B cell (primary cell): ENCODE results near the gene MFF. TPM values are rescaled to one million over a fixed set of nuclear protein-coding genes. Genes with fewer than 3 reads are reported as not detected.

Experiments
- ATAC-seq: fragments of 200-7000 bp; cut with Tn5 transposase; one replicate; pipeline ENCODE4 v1.10.0; 2021; ENCODE audit warnings: low read depth, mild to moderate bottlenecking, moderate number of reproducible peaks, moderate library complexity
- CTCF ChIA-PET: fragments of 350-600 bp; sonication (Branson Sonifier 250); formaldehyde crosslinking; loops from one replicate; lab custom pipeline; 2021; ENCODE audit warnings: antibody characterized with exemption, inconsistent platforms; lab: Charles Lee
- POLR2A ChIA-PET: fragments of 350-600 bp; sonication (Branson Sonifier 250); formaldehyde crosslinking; loops from one replicate; lab custom pipeline; 2021; ENCODE audit warnings: antibody characterized with exemption; lab: Charles Lee
- DNase-seq: peaks from one replicate; pipeline ENCODE4 v3.0.0; 2013
- H2AFZ ChIP-seq: 2 replicates; pipeline ENCODE4 v1.6.1; 2012; ENCODE audit warnings: mild to moderate bottlenecking, low read depth, low read length; ENCODE audit not compliant: insufficient read depth, poor library complexity, severe bottlenecking
- H3K27ac ChIP-seq, 2 donors: 1 replicate in 1 of 2; 2 replicates in 1 of 2; pipeline ENCODE4 v1.5.1; 2012 to 2013; ENCODE audit warnings: low read length in 2 of 2, mild to moderate bottlenecking in 2 of 2, moderate library complexity in 1 of 2
- H3K27me3 ChIP-seq, 4 experiments: fragments of 200-600 bp in 1 of 4; sonication (generic) in 1 of 4; replicated peaks in 1 of 4; 1 replicate in 2 of 4; 2 replicates in 2 of 4; pipeline versions ENCODE4 v1.6.1 to v1.7.0; 2013 to 2016; ENCODE audit warnings: low read length in 3 of 4, mild to moderate bottlenecking in 2 of 4, mixed read lengths in 1 of 4, moderate library complexity in 1 of 4; ENCODE audit not compliant: insufficient read depth in 4 of 4, control insufficient read depth in 3 of 4; ENCODE audit errors: control extremely low read depth in 1 of 4
- H3K36me3 ChIP-seq, 2 experiments: replicated peaks in 1 of 2; 1 replicate in 1 of 2; 2 replicates in 1 of 2; pipeline versions ENCODE4 v1.6.1 to v1.7.1; 2013; ENCODE audit warnings: low read length in 1 of 2; ENCODE audit not compliant: insufficient read depth in 2 of 2, control insufficient read depth in 1 of 2; ENCODE audit errors: control extremely low read depth in 1 of 2, extremely low read depth in 1 of 2
- H3K4me1 ChIP-seq, 2 donors: fragments of 200-600 bp in 1 of 2; sonication (generic) in 1 of 2; 1 replicate in 1 of 2; 2 replicates in 1 of 2; pipeline versions ENCODE4 v1.5.1 to v1.6.1; 2013 to 2017; ENCODE audit warnings: low read length in 2 of 2; ENCODE audit not compliant: control insufficient read depth in 2 of 2, insufficient read depth in 2 of 2
- H3K4me2 ChIP-seq: replicated peaks from 2 replicates; pipeline ENCODE3; 2012; ENCODE audit warnings: mild to moderate bottlenecking, low read depth, low read length; ENCODE audit not compliant: poor library complexity, severe bottlenecking
- H3K4me3 ChIP-seq, 5 experiments: fragments of 200-600 bp in 1 of 5; sonication (generic) in 1 of 5; 1 replicate in 3 of 5; 2 replicates in 2 of 5; pipeline versions ENCODE4 v1.5.1 to v1.7.0; 2011 to 2016; ENCODE audit warnings: low read length in 4 of 5, mild to moderate bottlenecking in 4 of 5, low read depth in 2 of 5, control low read depth in 1 of 5, moderate library complexity in 1 of 5; ENCODE audit not compliant: insufficient read depth in 1 of 5; ENCODE audit errors: control extremely low read depth in 1 of 5, extremely low read depth in 1 of 5
- H3K79me2 ChIP-seq: fragments of 200-600 bp; sonication (generic); one replicate; pipeline ENCODE4 v1.6.0; 2016; ENCODE audit warnings: low read length; ENCODE audit not compliant: control insufficient read depth, insufficient read depth
- H3K9ac ChIP-seq: fragments of 200-600 bp; sonication (generic); 2 replicates; pipeline ENCODE4 v1.6.1; 2017; ENCODE audit warnings: mild to moderate bottlenecking, low read length, moderate library complexity
- H3K9me3 ChIP-seq, 3 donors: one replicate each; pipeline versions ENCODE4 v1.6.1 to v1.7.1; 2013; ENCODE audit warnings: low read length in 2 of 3; ENCODE audit not compliant: control insufficient read depth in 2 of 3, insufficient read depth in 1 of 3; ENCODE audit errors: control extremely low read depth in 1 of 3
- H4K20me1 ChIP-seq: 2 replicates; pipeline ENCODE4 v1.6.0; 2012; ENCODE audit warnings: mild to moderate bottlenecking, low read length; ENCODE audit not compliant: insufficient read depth, control insufficient read depth, poor library complexity, severe bottlenecking
- H3K27ac Mint-ChIP-seq: one replicate; pipeline ENCODE4 v1.8.0; 2021; ENCODE audit warnings: mixed read lengths
- H3K27me3 Mint-ChIP-seq: one replicate; pipeline ENCODE4 v1.8.0; 2021; ENCODE audit warnings: mixed read lengths
- H3K4me1 Mint-ChIP-seq: one replicate; pipeline ENCODE4 v1.8.0; 2021; ENCODE audit warnings: mixed read lengths
- H3K4me3 Mint-ChIP-seq: one replicate; pipeline ENCODE4 v1.8.0; 2021; ENCODE audit warnings: mixed read lengths
- H3K9me3 Mint-ChIP-seq: one replicate; pipeline ENCODE4 v1.8.0; 2022; ENCODE audit warnings: mixed read lengths; ENCODE audit not compliant: insufficient read depth
- CTCF ChIP-seq: fragments of 200-600 bp; IDR thresholded peaks from one replicate; pipeline ENCODE4 v1.8.0; 2022; ENCODE audit warnings: antibody characterized with exemption, mild to moderate bottlenecking
- EZH2 ChIP-seq: IDR thresholded peaks from 2 replicates; pipeline ENCODE4 v1.6.1; 2012; ENCODE audit warnings: borderline replicate concordance, low read depth, mild to moderate bottlenecking, moderate library complexity, low read length; ENCODE audit not compliant: insufficient read depth, poor library complexity, severe bottlenecking
- WGBS: methylation state at CpG from one replicate; pipeline ENCODE4 v1.1.5; 2013; ENCODE audit warnings: missing lambda C conversion rate; ENCODE audit not compliant: insufficient coverage; 5-methylcytosine and 5-hydroxymethylcytosine counted together
- intact Hi-C: fragments of 100-400 bp; cut with micrococcal nuclease; formaldehyde crosslinking; loops from one replicate; pipeline ENCODE4 v1.10.0; 2022
- polyA plus RNA-seq: library from polyadenylated mRNA; depleted of rRNA; stranded (reverse); fragments of >200 nt; gene quantifications from 2 replicates; pipeline ENCODE4 v1.2.3, GENCODE V29; 2012
- total RNA-seq, 2 donors: library from RNA; stranded (reverse); fragments of 120-200 nt in 1 of 2; gene quantifications; 1 replicate in 1 of 2; 2 replicates in 1 of 2; pipeline versions ENCODE4 v1.2.3 to v1.2.4, GENCODE V29; 2013 to 2022

MFF gene
- total and polyA plus RNA-seq, 2 donors (not counting 1 experiment from before 2014, with no cell fraction given) = 55.0 to 70.4 TPM

GRCh38 chr2:227313310-227313709, 11.7 kb upstream of the MFF start:
- DNase-seq (no peak), ATAC-seq (no peak)
- CTCF ChIA-PET = no interaction called here
- no peak overlapping the region for H3K4me3 ChIP-seq
- H2AFZ ChIP-seq = no peak overlapping the region
- Mint-ChIP-seq H3K27me3 (no peaks in the 10 kb centered on the region), H3K9me3 (no peaks in the 10 kb centered on the region), H3K27ac (no peak overlapping the region), H3K4me3 (no peak overlapping the region), H3K4me1 (no peaks in the 10 kb centered on the region)
- no peak for TF ChIP-seq EZH2
- TF ChIP-seq CTCF = no peak
- no peaks in the 10 kb centered on the region for H3K27me3 ChIP-seq
- WGBS = 100% methylated on average over 1 of the region's 1 CpG
- H3K79me2 ChIP-seq = no peaks in the 10 kb centered on the region
- H3K9me3 ChIP-seq = no peaks in the 10 kb centered on the region
- POLR2A ChIA-PET = no interaction called here
- H3K36me3 ChIP-seq = no peaks in the 10 kb centered on the region
- no peak overlapping the region for H3K27ac ChIP-seq
- H4K20me1 ChIP-seq = no peaks in the 10 kb centered on the region
- no peak overlapping the region for H3K4me2 ChIP-seq
- intact Hi-C loops = no loop called here
- no peaks in the 10 kb centered on the region for H3K4me1 ChIP-seq
- no peak overlapping the region for H3K9ac ChIP-seq

GRCh38 chr2:227317834-227318233, 7.2 kb upstream of the MFF start:
- ATAC-seq (no peak), DNase-seq (no peak)
- POLR2A ChIA-PET = no interaction called here
- intact Hi-C loops = no loop called here
- Histone ChIP-seq H2AFZ (no peak overlapping the region), H3K79me2 (no peaks in the 10 kb centered on the region), H3K27ac (no peak overlapping the region), H3K36me3 (no peaks in the 10 kb centered on the region), H3K9ac (no peak overlapping the region), H3K9me3 (peaks cover 0 to 8% (median 0%) of the 10 kb centered on the region in 3 donors), H3K4me1 (no peaks in the 10 kb centered on the region), H3K27me3 (no peaks in the 10 kb centered on the region), H4K20me1 (no peaks in the 10 kb centered on the region), H3K4me2 (no peak overlapping the region), H3K4me3 (no peak overlapping the region)
- WGBS = 100% methylated on average over 2 of the region's 2 CpGs
- Mint-ChIP-seq H3K9me3 (no peaks in the 10 kb centered on the region), H3K27me3 (no peaks in the 10 kb centered on the region), H3K27ac (no peak overlapping the region), H3K4me3 (no peak overlapping the region), H3K4me1 (no peaks in the 10 kb centered on the region)
- TF ChIP-seq EZH2 = no peak
- no peak for TF ChIP-seq CTCF
- CTCF ChIA-PET = no interaction called here
